Lung microvascular endothelial cell (primary cell): Measurements from ENCODE around the gene JAG2. TPM values are rescaled to one million over a fixed set of nuclear protein-coding genes. Genes with fewer than 3 reads are reported as not detected.

ENCODE experiments used
- DNase-seq, 2 donors: peaks; one replicate each; pipeline versions ENCODE4 v3.0.0 to v3.0.0-alpha.2; 2010; ENCODE audit warnings: low read depth in 2 of 2
- total RNA-seq: library from RNA; depleted of rRNA; stranded (reverse); fragments of >200 nt; gene quantifications from 2 replicates; pipeline ENCODE4 v1.2.1, GENCODE V29; 2014

JAG2 gene
- total RNA-seq, 1 donor from 2014 or later, result 51.6 TPM

DNA sequence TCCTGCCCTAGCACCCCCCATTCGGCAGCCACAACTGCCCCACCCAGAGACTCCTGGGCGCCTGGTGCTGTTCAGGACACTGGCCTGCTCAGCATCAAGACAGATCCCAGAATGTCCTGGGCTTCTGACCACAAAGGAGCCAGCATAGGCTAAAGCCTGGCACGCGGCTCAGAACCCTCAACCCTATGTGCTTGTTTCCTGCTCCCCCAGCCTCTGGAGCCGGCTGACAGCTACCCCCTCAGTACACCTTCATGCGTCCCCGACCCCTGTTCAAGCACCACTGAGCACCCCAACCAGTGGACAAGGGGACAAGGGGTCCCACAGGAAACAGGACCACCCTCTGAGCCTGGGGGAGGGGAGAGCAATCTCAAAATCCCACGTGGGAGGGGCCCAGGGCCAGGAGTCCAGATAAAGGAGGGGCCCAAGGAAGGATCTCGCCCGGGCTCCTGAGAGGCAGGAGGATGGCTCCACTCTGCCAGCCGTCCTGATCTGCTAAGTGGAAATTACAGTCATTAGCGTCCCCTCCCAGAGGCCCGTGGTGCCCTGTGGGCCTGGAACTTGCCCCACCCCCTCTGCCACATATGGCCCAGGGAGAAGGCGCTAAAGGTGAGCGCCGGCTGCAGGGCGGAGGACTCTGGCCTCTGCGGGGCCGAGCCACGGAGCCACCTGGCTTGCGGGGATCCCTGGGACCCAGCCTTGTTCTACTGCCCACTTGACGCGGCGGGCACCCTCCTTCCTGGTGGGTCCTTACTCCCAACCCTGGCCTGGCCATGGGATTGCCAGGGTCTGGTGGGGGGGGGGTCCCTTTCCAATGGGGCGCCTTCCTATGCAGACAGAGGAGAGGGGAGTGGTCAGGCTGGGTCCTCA lies 76.2 kb downstream of the JAG2 start:
- DNase-seq, result peak in 1 of 2 donors; percentile 25

DNA sequence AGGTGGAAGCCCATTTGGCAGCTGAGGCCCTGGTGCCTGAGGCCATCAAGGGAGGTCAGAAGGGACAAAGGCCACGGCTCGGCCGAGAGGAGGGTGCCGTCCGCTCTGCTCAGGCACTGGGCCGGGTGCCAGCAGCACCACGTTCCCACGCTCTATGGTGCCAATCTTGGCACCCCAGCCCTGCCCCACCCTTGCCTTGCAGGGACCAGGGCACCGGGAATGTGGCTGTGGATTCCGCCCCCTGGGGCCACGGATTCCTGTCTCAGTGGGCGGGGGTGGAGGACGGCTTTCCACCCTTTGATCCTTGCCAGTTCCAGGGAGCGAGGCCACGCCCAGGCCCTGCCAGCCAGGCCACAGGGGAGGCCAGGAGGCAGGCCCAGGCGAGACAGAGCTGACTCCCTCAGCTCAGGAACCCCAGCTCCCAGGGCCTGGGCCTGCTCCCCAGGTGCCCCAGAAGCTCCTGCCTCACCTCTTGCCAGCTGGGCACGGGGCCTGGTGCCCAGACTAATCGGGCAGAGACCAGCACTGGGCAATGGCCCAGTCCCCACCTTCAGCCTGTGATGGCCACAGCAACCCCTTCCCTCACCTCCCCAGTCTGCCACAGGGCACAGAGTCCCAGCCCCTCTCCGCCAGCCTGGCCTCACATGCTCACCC lies 76.9 kb downstream of the JAG2 start:
- peak in 1 of 2 donors; percentile 41 for DNase-seq

DNA sequence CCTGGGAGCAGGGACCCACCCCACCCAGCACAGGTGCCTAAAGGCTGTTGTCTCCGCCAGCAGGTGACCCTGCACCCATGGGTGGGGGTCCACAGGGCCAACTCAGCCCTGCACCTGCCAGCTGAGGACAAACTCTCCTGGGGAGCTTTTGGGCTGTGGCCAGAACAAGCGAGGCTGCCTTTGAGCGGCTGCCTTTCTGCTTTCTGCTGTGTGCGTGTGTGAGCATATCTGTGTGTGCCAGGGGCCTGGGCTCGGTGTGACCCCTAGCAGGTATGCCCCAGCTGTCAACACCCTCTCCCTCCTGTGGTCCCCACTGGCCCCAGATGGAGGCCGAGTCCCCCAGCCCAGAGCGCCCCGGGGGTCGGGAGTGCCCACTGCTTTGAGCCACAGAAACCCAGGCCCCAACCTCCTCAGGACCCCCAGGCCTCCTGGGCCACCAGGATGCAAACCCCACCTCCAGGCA lies 77.5 kb downstream of the JAG2 start:
- DNase-seq, result peak in 1 of 2 donors; percentile 28

Other genes with a start within 250 kb of the JAG2 start
- under 0.01 TPM in 1 of 2 replicates, not detected in the other for gene PLD4, start 243.9 kb downstream of the JAG2 start, total RNA-seq
- 6.0 and 21.8 TPM in 2 replicates for gene AHNAK2, start 190.4 kb downstream of the JAG2 start, total RNA-seq
- 3.2 and 3.5 TPM in 2 replicates for gene CLBA1, start 183.0 kb downstream of the JAG2 start, total RNA-seq
- 16.3 and 19.8 TPM in 2 replicates for gene CDCA4, start 147.7 kb downstream of the JAG2 start, total RNA-seq
- gene GPR132, start 103.3 kb downstream of the JAG2 start, total RNA-seq, result under 0.01 and 0.20 TPM in 2 replicates
- 56.4 and 63.7 TPM in 2 replicates for gene NUDT14, start 12.5 kb upstream of the JAG2 start, total RNA-seq
- gene BTBD6, start 79.8 kb upstream of the JAG2 start, total RNA-seq, result 33.8 and 55.8 TPM in 2 replicates
- 24.2 and 34.7 TPM in 2 replicates for gene BRF1, start 132.2 kb upstream of the JAG2 start, total RNA-seq
- 31.8 and 48.4 TPM in 2 replicates for gene PACS2, start 146.0 kb upstream of the JAG2 start, total RNA-seq
- under 0.01 TPM in 2 replicates for gene TEX22, start 229.8 kb upstream of the JAG2 start, total RNA-seq